HG03060 (cell line): ENCODE data around the gene VPS8.

Experiments used
- ATAC-seq: cut with Tn5 transposase; IDR thresholded peaks from one replicate; pipeline ENCODE4 v1.9.1; 2021; ENCODE audit warnings: low read depth, moderate number of reproducible peaks; ENCODE audit not compliant: unreplicated experiment

Gene VPS8

DNA sequence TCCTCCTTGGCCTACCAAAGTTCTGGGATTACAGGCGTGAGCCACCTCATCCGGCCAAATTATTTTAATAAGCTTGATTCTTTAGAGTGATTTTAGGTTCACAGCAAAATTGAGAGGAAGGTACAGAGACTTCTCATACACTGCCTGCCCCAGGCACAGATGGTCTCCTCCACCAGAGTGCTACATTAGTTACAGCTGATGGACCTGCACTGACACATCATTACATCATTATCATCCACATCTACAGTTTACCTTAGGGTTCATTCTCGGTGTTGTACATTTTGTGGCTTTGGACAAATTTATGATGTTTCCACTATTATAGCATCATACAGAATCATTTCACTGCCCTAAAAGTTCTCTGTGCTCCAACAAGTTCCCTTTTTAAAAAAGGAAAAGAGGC is 4.4 kb upstream of the VPS8 start:
- ATAC-seq = no peak

DNA sequence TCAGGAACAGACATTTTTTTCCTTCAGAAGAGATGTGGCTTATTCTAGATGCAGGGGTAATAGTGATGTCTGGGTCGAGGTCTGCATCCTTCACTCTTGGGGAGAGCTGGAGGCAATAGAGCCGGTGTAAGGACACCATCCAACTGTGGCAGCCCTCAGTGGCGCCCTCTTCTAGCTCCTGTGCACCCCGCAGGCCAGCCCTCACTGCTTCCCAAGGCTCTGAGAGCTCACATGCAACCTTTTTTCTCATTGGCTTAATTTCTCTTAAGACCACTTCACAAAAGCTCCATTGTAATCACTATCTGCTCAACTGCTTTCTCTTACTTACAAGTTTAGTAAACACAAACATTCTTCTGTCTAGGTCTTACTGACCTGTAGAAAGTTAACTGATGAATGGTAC is 3.9 kb upstream of the VPS8 start:
- ATAC-seq = no peak

DNA sequence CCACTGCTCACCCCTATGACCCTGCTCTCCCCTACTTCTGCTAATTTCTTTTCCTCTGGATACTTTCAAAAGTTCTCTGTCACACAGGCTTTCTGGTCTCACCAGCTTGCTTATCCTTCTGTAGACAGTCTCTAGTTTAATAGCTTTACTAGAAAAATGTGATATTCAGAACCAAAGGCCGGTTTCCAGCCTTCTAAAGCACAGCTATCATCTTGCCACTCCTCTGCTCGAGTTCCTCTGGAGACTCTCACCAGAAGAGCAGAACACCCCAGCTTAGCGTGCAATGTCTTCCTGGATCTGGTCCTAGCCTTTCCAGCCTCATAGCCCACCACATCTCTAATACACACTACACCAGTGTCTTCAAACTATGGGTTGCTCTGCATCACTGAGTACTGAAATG is 1.8 kb upstream of the VPS8 start:
- ATAC-seq = no peak

DNA sequence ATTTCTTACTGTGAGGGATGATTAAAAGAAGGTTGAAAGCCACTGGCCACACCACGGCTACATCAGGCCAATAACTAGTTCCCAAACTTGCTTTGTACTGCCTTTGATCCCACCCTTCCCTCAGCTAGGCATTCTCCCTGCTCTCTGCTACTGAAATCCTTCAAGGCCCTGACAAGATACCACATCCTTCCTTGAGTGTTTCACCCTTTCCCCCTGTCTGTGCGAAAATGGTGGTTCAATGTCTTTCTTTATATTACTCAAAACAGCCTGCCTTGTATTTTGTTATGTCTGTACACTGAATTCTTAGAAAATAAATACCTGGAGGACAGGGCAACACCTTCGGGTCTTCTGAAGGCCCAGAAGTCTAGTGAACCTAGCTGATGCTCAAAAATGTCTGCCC is 932 bp upstream of the VPS8 start:
- no peak for ATAC-seq

DNA sequence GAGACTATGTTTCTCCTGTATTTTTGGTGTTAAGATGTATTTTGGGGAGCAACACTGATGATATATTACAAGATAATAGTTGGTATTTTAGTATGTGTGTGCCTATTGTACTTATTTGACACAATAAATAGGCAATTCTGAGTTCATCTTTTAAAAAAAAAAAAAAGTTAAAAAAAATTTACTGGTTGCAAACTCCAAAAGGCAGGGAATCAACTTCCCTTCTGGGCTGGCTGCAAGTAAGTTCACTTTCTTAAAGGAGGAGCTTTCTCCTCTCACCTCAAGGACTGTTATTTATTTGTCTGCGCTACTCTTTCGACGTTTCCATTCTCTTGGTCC is 335 bp upstream of the VPS8 start:
- no peak for ATAC-seq

DNA sequence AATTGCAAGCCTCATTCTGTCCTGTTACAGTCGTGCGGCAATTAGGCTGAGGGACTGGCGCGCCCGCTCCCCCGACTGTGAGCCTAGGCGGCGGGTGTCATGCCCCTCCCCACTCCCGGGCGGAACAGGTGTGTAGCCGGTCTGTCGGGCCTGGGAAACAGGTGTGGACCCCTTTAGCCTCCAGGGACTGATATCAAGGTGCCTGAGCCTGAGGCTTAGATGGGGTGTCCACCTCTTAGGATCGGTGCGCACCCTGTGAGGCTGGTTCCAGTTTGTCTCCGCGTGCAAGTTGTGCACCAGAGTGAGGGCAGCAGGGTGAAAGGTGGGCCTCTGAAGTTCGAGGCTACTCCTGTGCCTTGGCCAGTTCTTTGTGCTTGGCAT is 686 bp downstream of the VPS8 start:
- no peak for ATAC-seq

DNA sequence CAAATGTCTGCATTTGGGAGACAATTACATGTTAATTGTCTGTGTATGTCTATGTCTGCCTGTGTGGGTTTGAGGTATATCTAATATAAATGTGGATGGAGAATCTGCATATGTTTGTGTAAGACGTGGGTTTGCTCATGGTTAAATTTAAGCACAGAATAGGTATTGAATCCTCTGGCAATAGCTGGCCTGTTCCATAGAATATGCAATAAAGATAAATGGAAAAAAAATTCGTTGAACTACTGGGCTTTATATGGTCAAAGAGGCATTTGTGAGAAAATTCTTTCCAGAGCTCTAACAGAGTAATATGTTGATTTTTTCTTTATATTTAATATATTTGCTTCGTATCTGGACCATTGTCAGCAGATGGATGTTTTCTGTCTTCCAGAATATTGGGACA is 1.4 kb downstream of the VPS8 start:
- no peak for ATAC-seq

DNA sequence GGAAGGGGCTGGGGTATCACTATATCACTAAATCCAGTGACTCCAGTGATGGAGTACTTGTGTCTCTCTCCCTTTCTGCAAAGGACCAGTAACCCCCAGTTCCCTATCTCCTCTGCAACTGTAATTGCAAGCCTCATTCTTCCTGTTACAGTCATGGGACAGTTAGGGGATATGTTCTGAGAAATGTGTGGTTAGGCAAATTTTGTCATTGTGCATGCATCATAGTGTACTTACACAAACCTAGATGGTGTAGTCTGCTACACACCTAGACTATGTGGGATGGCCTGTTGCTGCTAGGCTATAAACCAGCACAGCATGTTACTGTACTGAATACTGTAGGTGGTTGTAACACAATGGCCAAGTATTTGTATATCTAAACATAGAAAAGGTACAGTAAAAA is 2.2 kb downstream of the VPS8 start:
- ATAC-seq = no peak

DNA sequence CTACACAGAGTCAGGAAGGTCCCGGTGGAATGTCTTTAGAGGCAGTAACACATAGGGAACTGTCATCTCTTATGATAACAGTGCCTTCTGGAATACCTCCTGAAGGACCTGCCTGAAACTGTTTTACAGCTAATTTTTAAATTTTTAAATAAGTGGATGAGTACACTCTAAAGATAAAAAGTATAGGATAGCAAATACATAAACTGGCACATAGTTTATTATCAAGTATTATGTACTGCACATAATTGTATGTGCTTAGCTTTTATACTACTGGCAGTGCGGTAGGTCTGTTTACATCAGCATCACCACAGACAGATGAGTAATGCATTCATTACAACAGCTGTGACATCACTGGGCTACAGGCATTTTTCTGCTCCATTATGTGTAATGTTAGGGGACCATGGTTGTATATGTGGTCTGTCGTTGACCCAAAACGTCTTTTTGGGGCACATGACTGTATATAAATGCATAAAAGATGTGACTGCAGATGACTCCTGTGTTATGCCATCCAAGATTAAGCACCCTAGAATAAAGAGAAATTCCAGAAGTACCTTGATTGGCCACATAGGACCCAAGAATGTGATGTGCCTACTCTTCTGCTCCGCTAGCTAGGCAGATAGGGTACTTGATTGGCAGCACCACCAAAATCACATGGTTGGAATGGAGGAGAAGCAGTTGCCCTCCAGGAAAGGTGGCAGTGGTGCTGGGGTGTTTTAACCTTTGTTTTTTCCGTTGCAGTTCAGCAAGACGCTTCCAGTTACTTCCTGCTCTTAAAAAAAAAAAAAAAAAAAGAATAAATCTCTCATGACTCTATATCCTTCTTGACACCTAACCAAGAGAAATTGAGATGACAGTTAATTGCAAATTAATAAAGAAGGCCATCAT is 3.3 kb downstream of the VPS8 start:
- no peak for ATAC-seq

DNA sequence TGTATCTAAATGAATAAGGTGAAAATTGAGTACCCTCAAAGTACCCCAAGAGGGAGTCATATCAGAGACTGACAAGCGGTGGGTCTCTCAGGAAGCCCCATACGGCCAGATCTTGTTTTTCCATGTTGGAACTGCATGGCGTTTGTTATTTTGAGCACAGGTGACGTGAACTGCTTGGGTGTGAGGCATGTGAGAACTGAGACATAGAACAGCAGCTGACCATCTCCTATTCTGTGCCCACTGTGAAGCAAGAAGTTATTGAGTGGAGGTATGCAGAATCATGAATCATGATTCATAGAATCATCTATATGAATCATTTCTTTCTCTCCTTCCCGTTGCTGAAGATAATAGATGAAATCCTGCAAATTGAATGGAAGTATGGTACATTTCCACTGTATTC is 4.6 kb downstream of the VPS8 start:
- ATAC-seq = no peak

DNA sequence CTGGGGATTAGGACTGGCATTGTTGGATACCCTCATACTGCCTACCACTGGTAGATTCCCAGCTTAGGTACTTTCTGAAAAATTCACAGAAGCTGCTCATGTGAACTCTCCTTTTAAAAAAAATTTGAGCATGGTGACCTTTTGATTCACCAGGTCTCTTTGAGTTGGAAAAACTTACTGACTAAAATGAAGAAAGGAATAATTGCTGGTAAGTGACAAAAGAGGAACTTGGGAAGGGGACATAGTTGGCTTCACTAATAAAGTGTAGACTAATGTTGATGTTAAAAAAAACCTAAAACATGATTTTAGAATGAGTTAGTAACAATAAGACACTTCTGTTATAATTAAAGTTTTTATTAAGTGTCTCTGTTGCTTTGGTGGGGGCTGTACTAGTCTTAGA is 8.6 kb downstream of the VPS8 start:
- no peak for ATAC-seq

DNA sequence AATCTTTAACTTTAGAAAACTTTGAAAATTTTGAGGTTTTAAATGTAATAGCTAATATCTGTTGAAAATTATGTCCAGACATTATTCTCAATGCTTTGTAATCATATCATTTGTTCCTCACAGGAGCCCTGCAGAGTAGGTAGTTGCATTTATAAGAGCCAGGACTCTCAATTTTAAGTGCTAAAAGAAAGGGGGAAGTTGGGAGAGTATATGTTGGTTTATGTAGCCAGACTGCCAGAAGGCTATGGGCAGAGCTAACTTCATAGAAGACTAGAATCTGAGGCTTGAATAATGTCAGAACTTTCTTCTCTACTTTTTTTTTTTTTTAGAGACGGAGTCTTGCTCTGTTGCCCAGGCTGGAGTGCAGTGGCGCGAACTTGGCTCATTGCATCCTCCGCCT is 9.1 kb downstream of the VPS8 start:
- ATAC-seq = no peak

DNA sequence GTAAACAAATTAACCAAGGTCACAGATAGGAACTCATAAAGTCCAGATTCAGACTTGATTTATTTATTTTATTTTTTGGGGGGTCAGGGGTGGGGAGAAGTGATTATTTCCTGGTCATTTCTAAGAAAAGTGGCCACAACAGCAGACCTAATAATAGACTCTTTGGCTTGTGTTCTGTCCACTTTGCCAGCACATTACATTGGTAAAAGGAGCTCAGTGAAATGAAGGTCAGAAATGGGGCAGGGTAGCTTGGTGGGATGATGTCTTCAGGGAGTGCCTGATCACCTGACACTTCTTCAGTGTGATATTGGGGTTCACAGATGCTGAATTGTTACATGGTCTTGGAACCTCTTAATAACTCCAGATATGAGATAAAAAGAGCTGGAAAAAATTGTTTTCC is 10.1 kb downstream of the VPS8 start:
- no peak for ATAC-seq

DNA sequence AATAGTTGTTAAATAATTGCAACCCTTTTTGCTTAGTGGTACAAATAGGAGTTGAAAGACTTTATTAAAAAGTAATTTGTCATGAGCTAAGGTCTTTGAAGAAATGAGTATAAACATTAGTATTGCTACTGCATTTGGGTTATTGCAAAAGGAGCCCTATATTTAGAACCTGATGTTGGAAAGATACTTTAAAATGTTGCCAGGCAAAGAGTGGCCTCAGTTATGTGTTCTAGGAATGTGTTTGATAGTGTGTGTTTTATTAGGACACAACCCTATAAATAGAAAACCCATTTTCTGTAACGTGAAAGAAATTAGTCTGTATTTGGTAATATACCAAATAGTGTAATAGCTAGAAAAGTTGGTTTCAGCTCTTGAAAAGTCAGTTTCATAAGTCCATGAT is 10.7 kb downstream of the VPS8 start:
- no peak for ATAC-seq

DNA sequence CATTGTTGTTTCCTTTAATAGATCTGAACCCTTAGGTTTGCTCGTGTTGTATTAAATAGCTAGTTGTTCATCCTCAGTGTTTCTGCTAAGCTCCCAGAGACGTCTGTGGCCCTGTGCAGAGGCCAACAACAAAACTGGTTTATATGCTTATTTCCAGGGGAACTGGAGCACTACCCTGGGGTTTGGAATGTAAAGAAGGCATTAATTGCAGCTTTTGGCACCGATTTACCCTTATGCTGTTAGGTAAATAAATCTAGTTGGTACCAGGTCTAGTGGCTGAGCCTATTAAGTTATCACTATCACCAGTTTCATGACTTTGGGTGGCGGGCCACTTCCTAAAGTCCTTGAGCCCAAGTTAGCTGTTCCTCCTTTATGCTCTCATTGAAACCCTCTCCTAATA is 12.0 kb downstream of the VPS8 start:
- no peak for ATAC-seq

DNA sequence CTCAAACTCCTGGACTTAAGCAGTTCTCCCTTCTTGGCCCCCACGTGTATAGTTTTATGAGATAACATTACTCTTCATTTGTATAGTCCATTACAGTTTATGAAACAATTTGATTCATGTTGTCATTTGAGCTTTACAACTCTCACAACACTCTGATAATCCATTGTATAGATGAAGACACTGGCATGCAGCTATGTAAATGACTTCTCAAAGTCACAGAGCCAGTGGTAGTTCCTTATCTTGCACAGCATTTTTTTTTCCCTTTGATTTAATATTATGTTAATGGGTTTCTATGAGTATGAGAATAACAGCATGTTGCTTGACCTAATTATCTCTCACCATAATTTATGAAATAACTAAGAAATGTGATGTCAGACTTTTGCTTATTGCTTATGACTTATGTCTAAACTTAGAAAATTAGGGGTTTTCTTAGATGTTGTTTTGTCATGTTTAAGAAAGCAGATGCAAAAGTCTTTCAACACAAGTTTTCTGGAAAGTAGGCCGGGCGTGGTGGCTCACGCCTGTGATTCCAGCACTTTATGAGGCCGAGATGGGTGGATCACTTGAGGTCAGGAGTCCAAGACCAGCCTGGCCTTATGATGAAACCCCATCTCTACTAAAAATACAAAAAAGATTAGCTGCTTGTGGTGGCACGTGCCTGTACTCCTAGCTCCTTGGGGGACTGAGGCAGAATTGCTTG is 13.3 kb downstream of the VPS8 start:
- ATAC-seq = no peak

DNA sequence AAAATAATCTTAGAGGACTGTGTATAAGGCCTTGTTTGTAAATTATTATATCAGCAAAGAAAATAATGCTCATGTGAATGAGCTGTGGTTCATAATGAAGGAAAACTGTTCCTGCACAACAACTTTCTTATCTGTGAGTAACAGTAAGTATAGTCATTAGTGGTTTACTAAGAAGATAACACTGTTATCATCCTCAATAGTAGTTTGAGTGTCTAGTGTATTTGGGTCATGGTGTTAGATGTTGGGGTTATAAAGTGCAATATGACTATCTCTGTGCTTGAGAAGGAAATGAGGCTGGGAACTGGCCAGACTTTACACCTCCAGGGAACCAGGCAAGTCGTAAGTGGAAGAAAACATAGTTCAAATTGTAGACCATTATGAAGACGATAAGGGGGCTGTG is 15.6 kb downstream of the VPS8 start:
- no peak for ATAC-seq

DNA sequence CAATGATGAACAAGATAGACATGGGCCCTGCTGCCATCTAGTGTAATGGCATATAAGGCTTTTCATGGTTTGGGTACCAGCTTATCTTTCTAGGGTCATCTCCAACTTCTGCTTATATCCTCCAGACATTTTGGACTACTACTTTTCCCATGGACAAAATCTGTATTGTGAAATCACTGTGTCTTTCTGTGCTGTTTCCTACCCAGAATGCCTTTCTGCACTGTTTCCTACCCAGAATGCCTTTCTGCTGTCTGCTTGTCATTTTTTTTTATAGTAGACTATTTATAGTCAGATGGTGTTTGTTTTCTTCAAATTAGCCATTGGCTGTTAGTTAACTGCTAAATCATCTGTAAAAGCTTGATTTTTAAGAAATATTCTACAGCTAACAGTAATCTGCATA is 20.1 kb downstream of the VPS8 start:
- ATAC-seq = no peak

DNA sequence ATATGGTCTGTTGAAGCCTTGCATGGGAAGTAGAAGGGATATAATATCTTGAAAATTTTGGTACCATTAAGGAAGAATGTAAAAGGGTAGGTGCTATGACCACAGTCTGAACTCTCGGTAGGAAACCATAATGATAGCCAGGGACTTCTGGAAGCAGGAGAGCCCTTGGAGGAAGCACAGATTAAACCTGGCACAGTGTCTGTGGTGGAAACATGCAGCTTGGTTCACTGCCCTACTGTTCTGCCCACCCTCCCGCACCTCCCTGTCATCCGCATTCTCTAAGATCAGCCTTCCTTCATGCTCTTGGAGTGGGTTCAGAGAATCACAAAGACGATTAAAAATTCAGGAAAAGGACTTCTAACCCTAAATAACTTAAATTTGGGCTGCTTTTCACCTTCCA is 20.9 kb downstream of the VPS8 start:
- no peak for ATAC-seq

DNA sequence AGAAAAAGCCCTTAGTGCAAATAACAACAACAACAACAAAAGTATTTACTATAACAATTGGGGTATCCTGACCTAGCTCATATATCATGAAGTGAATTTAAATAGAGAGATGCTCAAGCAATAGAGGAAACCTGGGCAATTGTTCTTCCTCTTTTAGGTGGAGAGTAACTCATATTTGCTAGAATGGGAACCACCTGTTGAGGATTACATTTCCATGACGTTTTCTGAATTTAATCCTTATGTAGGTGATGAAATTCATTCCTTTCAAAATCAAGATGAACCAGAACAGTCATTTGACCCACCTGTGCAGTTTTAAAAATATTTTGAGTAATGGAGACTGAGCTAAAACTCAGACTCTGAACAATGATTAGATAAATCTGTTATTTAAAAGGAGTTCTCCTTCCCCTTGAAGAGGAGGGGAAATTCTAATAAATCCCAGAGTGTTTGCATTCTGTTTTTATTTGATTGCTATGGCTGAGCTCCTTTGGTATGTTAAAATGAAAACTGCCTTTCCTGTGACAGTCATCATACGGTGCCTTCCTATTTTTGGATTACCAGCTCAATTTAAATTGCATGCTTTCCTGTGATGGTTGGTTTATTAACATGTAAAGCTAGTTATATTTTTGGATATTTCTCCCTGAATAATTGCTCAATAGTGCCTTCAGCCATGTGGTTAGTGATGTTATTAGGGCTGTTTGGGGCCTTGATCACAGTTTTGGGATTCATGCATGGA is 24.3 kb downstream of the VPS8 start:
- ATAC-seq = no peak

DNA sequence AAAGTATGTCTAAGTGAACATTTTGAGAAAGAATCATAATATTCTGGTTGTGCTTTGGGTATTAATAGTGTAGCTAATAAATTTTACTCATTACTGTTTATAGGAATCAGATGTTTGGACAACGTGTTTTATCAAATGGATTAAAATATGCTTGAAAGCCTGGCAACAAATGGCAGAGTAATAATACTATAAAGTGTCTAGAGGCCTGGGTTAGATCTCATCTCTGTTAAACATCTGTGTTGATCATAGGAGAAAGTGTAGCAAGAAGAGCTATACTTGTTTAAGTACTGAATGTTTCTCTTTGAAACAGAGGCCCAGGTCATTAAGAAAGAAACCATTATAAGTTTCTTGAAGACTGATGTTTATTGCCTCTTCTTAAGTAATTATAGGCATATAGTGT is 30.5 kb downstream of the VPS8 start:
- no peak for ATAC-seq

DNA sequence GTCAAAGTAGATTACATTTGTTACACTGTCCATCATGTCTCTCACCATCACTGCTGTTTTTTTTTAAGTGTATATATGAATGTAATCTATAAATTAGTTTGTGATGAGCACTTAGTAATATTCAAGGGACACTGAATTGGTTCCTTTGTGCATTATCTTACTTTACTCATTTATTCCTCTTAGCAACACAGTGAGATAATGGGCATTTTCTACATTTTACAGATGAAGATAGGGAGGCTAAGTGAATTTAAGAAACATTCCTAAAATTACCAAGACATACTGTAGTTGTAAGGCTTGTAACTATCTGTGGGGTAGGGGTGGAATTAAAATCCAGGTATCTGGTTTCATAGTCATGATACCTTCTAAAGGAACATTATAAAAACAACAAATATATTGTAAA is 33.9 kb downstream of the VPS8 start:
- no peak for ATAC-seq
